Sciatic nerve (tissue), 2 donors: Measurements from ENCODE around the gene DBNDD2. TPM values are rescaled to one million over a fixed set of nuclear protein-coding genes. Genes with fewer than 3 reads are reported as not detected.
A peak's percentile ranks its signal among the peaks of the same experiment; 100 is the strongest.

ENCODE experiments used
- ATAC-seq: fragments of 200-7000 bp; cut with Tn5 transposase; one replicate; pipeline ENCODE4 v1.9.1; 2020; ENCODE audit warnings: mild to moderate bottlenecking, moderate library complexity
- DNase-seq: peaks from one replicate; pipeline ENCODE4 v3.0.0-alpha.2; 2020; ENCODE audit warnings: low spot score
- intact Hi-C: fragments of 100-400 bp; cut with DNase I; formaldehyde crosslinking; loops from one replicate; pipeline ENCODE4 v1.14.2; 2022
- microRNA-seq: library from miRNA; unstranded; fragments of <30 nt; microRNA quantifications from one replicate; pipeline ENCODE4 v1.2.0, GENCODE V29; 2020
- total RNA-seq: library from RNA; stranded (reverse); fragmentation: NEBNext Ultra II Directional; extraction: Animal tissue kit (Norgen Biotek cat#: 25700); gene quantifications from one replicate; pipeline ENCODE4 v1.2.1, GENCODE V29; 2021
- donor health status: DM: no; HTN: no; CAD: no.
- donor health status: DM: no; HTN: no; CAD: no.

The DBNDD2 gene
- total RNA-seq, 1 donor from 2014 or later: 49.0 TPM

DNA sequence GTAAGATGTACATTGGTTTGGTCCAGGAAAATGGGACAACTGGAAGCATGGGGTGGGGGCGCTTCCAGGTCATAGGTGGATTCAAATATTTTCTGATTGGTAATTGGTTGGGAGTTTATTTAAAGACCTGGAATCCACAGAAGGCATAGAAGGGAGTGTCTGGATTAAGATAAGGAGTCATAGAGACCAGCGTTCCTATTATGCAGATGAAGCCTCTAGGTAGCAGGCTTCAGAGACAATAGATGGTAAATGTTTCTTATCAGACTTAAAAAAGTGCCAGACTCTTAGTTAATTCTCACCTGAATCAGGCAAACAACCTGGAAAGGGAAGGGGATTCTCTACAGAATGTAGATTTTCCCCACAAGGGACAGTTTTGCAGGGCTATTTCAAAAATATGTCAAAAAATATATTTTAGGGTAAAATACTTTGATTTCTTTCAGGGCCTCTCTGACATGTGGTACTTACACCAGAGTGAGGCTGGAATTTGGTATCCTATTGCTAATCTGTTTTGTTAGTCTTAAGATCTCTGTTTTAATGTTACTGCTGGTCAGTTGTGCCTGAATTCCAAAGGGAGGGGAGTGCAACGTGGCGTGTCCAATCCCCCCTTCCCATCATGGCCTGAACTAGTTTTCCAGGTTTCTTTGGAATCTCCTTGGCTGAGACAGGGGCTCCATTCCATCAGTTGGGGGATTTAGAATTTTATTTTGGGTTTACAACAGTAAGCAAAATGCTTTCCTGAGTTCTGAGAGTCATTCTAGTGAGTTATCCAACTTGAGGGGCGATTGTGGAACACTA, 33.0 kb downstream of the DBNDD2 start:
- DNase-seq (no peak), ATAC-seq (no peak)
- intact Hi-C loops: loop anchor here (10.0 kb wide), 1 partner anchor 126 kb away; no protein-coding TSS in a partner anchor

DNA sequence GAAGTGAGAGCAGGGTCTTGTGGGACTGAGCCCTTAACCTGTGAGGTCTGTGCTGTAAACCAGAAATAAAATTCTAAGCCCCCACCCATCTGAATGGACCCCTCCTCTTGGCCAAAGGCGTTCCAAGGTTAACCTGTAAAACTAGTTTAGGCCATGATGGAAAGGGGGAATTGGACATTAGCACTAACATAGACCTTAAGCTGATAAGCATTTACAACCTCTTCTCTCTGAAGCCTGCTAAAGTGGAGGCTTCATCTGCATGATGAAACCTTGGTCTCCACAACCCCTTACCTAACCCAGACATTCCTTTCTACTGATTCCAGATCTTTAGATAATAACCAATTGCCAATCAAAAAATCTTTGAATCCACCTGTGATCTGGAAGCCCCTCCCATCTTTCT, 33.7 kb downstream of the DBNDD2 start:
- ATAC-seq: no peak
- no peak for DNase-seq
- intact Hi-C loops: loop anchor here (10.0 kb wide), 1 partner anchor 127 kb away; no protein-coding TSS in a partner anchor

DNA sequence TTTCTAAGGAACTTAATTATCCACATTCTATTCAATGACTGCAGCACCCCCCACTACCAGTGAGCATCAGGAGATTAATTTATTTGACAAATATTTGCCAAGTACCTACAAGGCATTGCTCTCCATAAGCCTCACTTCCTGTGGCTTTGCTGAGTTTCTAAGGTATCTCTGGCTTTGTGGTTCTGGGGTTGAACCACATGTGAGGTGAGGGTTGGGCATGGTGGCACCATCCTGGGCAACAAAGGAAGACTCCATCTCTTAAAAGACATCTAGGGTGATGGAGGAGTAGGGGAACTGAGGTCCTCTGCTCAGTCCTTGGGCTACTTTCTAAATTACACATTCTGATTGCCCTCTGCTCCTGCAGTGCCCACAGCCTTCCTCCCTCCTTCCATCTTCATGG, 36.0 kb downstream of the DBNDD2 start:
- ATAC-seq (no peak), DNase-seq (no peak)
- intact Hi-C loops: loop anchor here (10.0 kb wide), 1 partner anchor 129 kb away; no protein-coding TSS in a partner anchor

DNA sequence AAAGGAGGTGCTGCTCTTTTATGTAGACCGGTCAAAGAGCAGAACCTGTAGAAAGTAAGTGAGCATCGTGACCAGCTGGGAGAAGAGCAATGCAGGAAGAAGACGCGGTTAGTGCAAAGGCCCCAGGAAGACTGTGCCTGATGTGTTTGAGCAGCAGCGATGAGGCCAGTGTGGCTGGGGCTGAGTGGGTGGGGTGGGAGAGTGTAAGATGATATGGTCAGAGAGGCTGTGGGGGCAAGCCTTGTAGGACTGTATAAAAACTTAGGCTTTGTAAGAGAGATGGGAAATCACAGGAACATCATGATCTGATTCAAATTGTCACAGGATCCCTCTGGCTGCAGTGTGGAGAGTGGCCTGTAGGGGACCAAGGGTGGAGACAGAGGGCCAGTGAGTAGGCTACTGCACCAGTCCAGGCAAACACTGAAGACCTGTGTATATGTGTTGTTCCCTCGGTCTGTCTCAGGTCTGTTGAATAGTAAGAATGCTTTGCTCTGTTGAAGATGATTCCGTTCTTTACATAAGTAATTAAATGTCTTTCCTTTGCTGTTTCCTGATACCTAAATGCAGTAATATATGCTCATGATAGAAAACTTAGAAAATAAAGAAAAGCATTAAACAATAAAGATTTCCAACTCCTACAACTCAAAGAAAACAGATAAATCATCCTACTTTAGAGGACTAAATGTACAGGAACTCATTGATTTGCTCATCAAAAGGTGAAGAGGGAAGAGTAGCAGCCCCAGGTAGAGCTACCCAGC, 37.9 kb downstream of the DBNDD2 start:
- intact Hi-C loops: loop anchor here (10.0 kb wide), 1 partner anchor 131 kb away; no protein-coding TSS in a partner anchor
- DNase-seq (no peak), ATAC-seq (no peak)

DNA sequence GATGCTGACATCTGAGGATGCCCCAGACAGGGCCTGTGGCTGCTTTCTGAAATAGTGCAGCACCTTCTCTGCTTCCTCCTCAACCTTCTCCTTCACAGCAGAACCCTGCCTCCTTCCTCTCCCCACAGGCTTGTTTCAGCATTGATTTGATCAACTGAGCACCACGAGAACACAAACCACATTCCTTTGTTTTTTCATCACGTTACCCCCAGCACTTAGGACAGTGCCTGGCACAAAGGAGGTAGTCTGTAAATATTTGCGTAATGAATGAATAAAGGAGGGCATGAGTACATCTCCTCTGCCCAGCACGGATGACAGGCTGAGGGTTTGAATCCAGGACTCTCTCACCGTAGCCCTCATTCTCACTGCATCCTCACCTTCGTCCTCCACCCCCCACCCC, 40.2 kb downstream of the DBNDD2 start:
- intact Hi-C loops: loop anchor here (10.0 kb wide), 1 partner anchor 133 kb away; no protein-coding TSS in a partner anchor
- DNase-seq: no peak
- ATAC-seq: no peak

DNA sequence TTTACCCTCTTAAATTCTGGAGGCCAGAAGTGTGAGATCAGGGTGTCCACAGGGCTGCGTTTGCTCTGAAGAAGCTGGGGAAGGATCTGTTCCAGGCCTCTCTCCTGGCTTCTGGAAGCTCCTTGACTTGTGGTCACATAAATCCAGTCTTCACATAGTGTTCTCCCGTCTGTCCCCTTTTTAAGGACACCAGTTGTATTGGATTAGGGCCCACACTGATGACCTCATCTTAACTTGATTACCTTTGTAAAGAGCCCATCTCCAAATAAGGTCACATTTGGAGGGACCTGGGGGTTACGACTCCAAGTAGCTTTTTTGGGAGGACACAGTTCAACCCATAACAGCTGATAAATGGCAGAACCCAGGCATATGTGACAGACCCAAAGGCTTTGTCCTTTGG, 41.4 kb downstream of the DBNDD2 start:
- ATAC-seq: no peak
- intact Hi-C loops: loop anchor here (10.0 kb wide), 1 partner anchor 135 kb away; no protein-coding TSS in a partner anchor
- no peak for DNase-seq

DNA sequence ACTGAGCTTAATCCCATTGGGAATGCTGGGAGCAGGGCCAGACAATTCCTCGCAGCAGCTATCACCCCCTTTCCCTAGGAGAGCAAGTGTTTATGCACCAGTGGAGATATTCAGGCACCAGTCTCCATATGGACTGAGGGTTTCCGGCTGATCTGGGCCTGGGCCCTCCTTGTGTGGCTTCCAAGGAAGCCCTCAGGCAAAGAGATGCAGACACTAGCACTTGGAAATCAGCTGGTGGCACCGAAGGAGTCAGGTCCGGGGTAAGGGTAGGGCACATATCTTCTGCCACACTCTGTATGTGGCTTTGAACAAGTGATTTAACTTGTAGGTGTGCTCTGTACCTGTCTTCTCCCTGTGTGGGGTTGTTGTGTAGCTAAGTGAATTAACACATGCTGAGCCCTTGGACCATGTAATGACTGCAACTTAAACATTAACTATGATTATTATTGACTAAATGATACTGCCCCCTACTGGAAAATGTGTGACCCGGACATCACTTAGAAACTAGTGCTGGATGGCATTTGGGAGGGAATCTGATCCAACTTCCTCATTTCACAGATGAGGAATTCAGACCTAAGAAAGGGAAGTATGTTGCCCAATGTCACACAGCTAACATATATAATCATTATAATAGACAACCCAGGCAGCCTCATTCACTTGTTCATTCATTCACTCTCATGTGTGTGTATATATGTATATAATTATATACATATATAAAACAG, 42.2 kb downstream of the DBNDD2 start:
- DNase-seq: no peak
- ATAC-seq: peak; percentile 39
- intact Hi-C loops: no loop called here

DNA sequence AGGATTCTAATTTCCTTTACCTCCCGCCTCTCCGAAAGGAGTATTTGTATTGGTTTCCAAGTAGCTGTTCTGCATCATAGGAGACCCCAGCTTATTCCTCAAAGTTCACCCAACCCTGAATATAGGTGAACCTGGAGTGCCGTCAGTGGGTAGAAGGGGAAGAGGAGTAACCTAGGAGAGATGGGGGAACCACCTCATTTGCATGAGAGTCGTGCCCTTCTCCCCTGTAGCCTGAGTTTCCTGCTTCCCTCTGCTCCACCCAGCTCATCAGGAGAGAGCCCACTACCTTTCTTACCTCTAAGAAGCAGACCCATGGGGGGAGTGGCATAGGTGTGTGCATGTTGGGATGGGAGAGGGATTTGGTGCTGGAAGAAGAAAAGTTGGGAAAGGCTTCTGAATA, 44.1 kb downstream of the DBNDD2 start:
- no peak for DNase-seq
- ATAC-seq: no peak
- intact Hi-C loops: no loop called here

DNA sequence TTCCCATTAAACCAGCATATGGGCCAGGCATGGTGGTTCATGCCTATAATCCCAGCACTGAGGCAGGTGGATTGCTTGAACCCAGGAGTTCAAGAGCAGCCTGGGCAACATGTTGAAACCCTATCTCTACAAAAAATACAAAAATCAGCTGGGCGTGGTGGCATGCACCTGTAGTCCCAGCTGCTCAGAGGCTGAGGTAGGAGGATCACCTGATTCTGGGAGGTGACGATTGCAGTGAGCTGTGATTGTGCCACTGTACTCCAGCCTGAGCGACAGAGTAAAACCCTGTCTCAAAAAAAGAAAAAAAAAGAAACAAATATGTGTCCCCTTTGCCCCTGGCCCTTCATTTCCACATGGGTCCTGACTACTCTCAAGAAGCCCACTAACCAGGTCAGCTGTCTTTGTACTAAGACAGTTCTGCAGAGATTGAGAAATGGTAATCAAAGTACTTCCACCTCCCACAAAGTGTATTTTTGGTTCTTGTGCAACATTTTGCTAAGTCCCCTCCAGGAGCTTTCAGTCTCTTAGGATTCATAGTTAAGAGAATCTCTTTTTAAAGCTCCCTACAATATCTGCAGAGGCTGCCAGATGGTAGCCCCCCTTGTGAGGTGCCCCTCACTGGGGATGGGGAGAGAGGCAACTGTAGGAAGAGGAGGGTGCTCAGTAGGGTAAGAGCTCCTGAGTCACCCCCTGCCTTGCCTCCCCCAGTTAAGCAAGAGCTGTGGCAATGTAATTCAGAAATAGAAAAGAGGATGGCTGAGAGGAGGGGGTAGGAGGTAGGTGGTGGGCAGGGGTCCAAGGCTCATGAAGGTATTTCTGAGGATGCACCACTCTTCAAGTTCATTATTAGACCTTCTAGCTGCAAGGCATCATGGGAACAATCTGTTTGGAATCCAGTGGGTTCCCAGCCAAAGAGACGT, 44.9 kb downstream of the DBNDD2 start:
- DNase-seq (no peak), ATAC-seq (no peak)
- intact Hi-C loops: no loop called here

DNA sequence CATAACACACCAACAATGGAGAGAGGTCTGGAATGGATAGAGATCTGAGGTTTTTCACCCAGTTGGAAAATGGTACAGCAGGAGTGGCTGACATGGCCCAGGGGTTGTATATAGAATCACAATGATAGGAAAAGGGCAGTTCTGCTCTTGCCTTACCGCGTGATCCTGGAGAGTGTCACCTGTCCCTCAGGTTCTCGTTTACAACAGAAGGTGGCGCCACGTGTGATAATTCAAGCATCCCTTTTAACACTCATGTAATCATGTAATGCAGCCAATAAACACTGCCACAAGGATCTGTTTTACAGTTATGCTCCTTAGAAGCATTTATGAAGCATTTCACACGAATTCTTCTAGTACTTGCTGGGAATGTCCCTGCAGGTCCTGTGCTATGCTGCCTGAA, 48.5 kb downstream of the DBNDD2 start:
- DNase-seq (no peak), ATAC-seq (no peak)
- intact Hi-C loops: no loop called here

DNA sequence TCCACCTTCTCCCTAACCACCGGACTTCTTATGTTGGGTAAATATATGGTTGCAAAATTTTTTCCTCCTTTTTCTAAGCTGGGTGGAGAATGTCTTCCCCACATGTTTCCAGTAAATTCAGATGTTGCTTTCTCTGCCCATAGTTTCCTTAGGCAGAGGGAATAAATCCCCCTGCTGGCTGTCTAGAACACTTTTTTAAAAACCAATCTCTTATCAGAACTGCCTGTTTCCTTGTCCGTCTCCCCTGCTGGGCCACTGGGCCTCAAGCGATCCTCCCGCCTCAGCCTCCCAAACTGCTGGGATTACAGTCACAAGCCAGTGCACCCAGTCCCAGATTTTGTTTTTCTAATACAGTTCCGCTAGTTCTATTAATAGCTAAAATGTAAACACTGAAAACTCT, 51.5 kb downstream of the DBNDD2 start:
- intact Hi-C loops: no loop called here
- DNase-seq (no peak), ATAC-seq (no peak)

Small RNA genes lying within 50 kb of the gene (microRNA-seq; reads per million reads assigned to microRNA genes)
- not detected for gene MIR6812

Other genes starting within 250 kb of the DBNDD2 start
- 1.8 TPM for gene PI3, start 233.4 kb upstream of the DBNDD2 start, total RNA-seq
- gene SEMG1, start 201.3 kb upstream of the DBNDD2 start, total RNA-seq: not detected
- not detected for gene SEMG2, start 186.9 kb upstream of the DBNDD2 start, total RNA-seq
- 95.5 TPM for gene SLPI, start 153.7 kb upstream of the DBNDD2 start, total RNA-seq
- gene RBPJL, start 101.4 kb upstream of the DBNDD2 start, total RNA-seq: not detected
- 0.22 TPM for gene MATN4, start 100.0 kb upstream of the DBNDD2 start, total RNA-seq
- 77.7 TPM for gene SDC4, start 59.9 kb upstream of the DBNDD2 start, total RNA-seq
- gene SYS1, start 45.1 kb upstream of the DBNDD2 start, total RNA-seq: 24.0 TPM
- gene TP53TG5, start 30.0 kb upstream of the DBNDD2 start, total RNA-seq: not detected
- 67.4 TPM for gene PIGT, start 7.9 kb downstream of the DBNDD2 start, total RNA-seq
- gene WFDC2, start 61.5 kb downstream of the DBNDD2 start, total RNA-seq: 4.1 TPM
- not detected for gene SPINT3, start 107.3 kb downstream of the DBNDD2 start, total RNA-seq
- not detected for gene WFDC6, start 131.2 kb downstream of the DBNDD2 start, total RNA-seq
- gene EPPIN, start 139.1 kb downstream of the DBNDD2 start, total RNA-seq: not detected
- not detected for gene WFDC8, start 171.0 kb downstream of the DBNDD2 start, total RNA-seq
- gene WFDC10A, start 221.4 kb downstream of the DBNDD2 start, total RNA-seq: not detected
- gene WFDC9, start 223.0 kb downstream of the DBNDD2 start, total RNA-seq: not detected